GM23338 (cell line): ENCODE results near the gene MICAL3. TPM values are rescaled to one million over a fixed set of nuclear protein-coding genes. Genes with fewer than 3 reads are reported as not detected.

ENCODE experiments used
- ATAC-seq: fragments of 200-7000 bp; cut with Tn5 transposase; 3 replicates; pipeline ENCODE4 v1.9.1; 2020
- DNase-seq: peaks from one replicate; pipeline ENCODE4 v3.0.0-alpha.2; 2015; ENCODE audit warnings: low spot score
- H2AFZ ChIP-seq: fragments of 200-600 bp; sonication (generic); 2 replicates; pipeline ENCODE4 v1.8.0; 2016; ENCODE audit warnings: antibody characterized with exemption, mild to moderate bottlenecking, moderate library complexity
- H3F3A ChIP-seq: fragments of 200-600 bp; sonication (generic); replicated peaks from 2 replicates; pipeline ENCODE4 v1.8.0; 2017; ENCODE audit warnings: antibody characterized with exemption, mixed run types, low read depth
- H3K27ac ChIP-seq: fragments of 200-600 bp; sonication (generic); 2 replicates; pipeline ENCODE4 v1.6.1; 2016; ENCODE audit warnings: low read depth
- H3K27me3 ChIP-seq: fragments of 200-600 bp; sonication (generic); 2 replicates; pipeline ENCODE4 v1.8.0; 2016; ENCODE audit warnings: mild to moderate bottlenecking, mixed run types, moderate library complexity; ENCODE audit not compliant: insufficient read depth
- H3K36me3 ChIP-seq: fragments of 200-600 bp; sonication (generic); 2 replicates; pipeline ENCODE4 v1.8.0; 2016; ENCODE audit warnings: mild to moderate bottlenecking; ENCODE audit not compliant: insufficient read depth
- H3K4me1 ChIP-seq: fragments of 200-600 bp; sonication (generic); 2 replicates; pipeline ENCODE4 v1.8.0; 2016; ENCODE audit warnings: mild to moderate bottlenecking, moderate library complexity; ENCODE audit not compliant: insufficient read depth
- H3K4me2 ChIP-seq: fragments of 200-600 bp; sonication (generic); 2 replicates; pipeline ENCODE4 v1.7.1; 2017; ENCODE audit warnings: mixed run types
- H3K4me3 ChIP-seq: fragments of 200-600 bp; sonication (generic); 2 replicates; pipeline ENCODE4 v1.6.1; 2016; ENCODE audit warnings: mixed run types
- H3K79me2 ChIP-seq: fragments of 200-600 bp; sonication (generic); replicated peaks from 2 replicates; pipeline ENCODE4 v1.8.0; 2017; ENCODE audit warnings: mild to moderate bottlenecking; ENCODE audit not compliant: insufficient read depth
- H3K9me2 ChIP-seq: fragments of 200-600 bp; sonication (generic); 2 replicates; pipeline ENCODE4 v1.8.0; 2017; ENCODE audit not compliant: insufficient read depth
- H4K20me1 ChIP-seq: fragments of 200-600 bp; sonication (generic); replicated peaks from 2 replicates; pipeline ENCODE4 v1.8.0; 2017; ENCODE audit warnings: mild to moderate bottlenecking; ENCODE audit not compliant: insufficient read depth
- H3K27ac Mint-ChIP-seq: 2 replicates; pipeline ENCODE4 v1.8.0; 2020; ENCODE audit warnings: inconsistent platforms, mild to moderate bottlenecking, moderate library complexity, mixed read lengths
- H3K27me3 Mint-ChIP-seq: 3 replicates; pipeline ENCODE4 v1.8.0; 2022; ENCODE audit warnings: low read depth, mild to moderate bottlenecking, moderate library complexity, mixed read lengths, inconsistent platforms; ENCODE audit not compliant: insufficient read depth, poor library complexity
- H3K36me3 Mint-ChIP-seq: 3 replicates; pipeline ENCODE4 v1.8.0; 2021; ENCODE audit warnings: low read depth, mild to moderate bottlenecking, inconsistent platforms, moderate library complexity, mixed read lengths
- H3K4me1 Mint-ChIP-seq: 3 replicates; pipeline ENCODE4 v1.8.0; 2020; ENCODE audit warnings: mild to moderate bottlenecking, inconsistent platforms, mixed read lengths
- H3K4me3 Mint-ChIP-seq: 3 replicates; pipeline ENCODE4 v1.8.0; 2021; ENCODE audit warnings: moderate library complexity, mild to moderate bottlenecking, inconsistent platforms, mixed read lengths
- H3K9me3 Mint-ChIP-seq: 3 replicates; pipeline ENCODE4 v1.8.0; 2020; ENCODE audit warnings: moderate library complexity, mild to moderate bottlenecking, inconsistent platforms, mixed read lengths
- CREB1 ChIP-seq: fragments of 250-450 bp; sonication (Bioruptor Pico); IDR thresholded peaks from 2 replicates; pipeline ENCODE4 v1.5.0; 2020; ENCODE audit warnings: low read depth, mild to moderate bottlenecking, moderate library complexity
- EZH2 ChIP-seq: fragments of 200-600 bp; sonication (generic); IDR thresholded peaks from one replicate; pipeline ENCODE4 v1.8.0; 2017; ENCODE audit warnings: antibody characterized with exemption, mild to moderate bottlenecking, low read depth; ENCODE audit not compliant: unreplicated experiment
- EZH2phosphoT487 ChIP-seq: fragments of 200-600 bp; sonication (generic); IDR thresholded peaks from one replicate; pipeline ENCODE4 v1.8.1; 2018; ENCODE audit warnings: antibody characterized with exemption; ENCODE audit not compliant: unreplicated experiment
- JUNB ChIP-seq: IDR thresholded peaks from one replicate; pipeline ENCODE4 v1.6.1; 2016; ENCODE audit warnings: antibody characterized with exemption; ENCODE audit not compliant: unreplicated experiment
- NANOG ChIP-seq: IDR thresholded peaks from 2 replicates; pipeline ENCODE4 v1.6.1; 2016; ENCODE audit warnings: antibody characterized with exemption, borderline replicate concordance
- POLR2AphosphoS5 ChIP-seq: IDR thresholded peaks from 2 replicates; pipeline ENCODE4 v1.6.1; 2016; ENCODE audit warnings: antibody characterized with exemption, low read depth
- REST ChIP-seq: IDR thresholded peaks from one replicate; pipeline ENCODE4 v1.6.1; 2018; ENCODE audit warnings: antibody characterized with exemption; ENCODE audit not compliant: unreplicated experiment
- STAT1 ChIP-seq: IDR thresholded peaks from one replicate; pipeline ENCODE4 v1.6.1; 2016; ENCODE audit warnings: antibody characterized with exemption; ENCODE audit not compliant: unreplicated experiment
- ZNF114 ChIP-seq: fragments of 250-450 bp; sonication (Bioruptor Pico); IDR thresholded peaks from 2 replicates; pipeline ENCODE4 v1.5.0; 2020; ENCODE audit warnings: mild to moderate bottlenecking, moderate library complexity
- ZNF331 ChIP-seq: fragments of 250-450 bp; sonication (Bioruptor Pico); IDR thresholded peaks from 2 replicates; pipeline ENCODE4 v1.5.0; 2020; ENCODE audit warnings: low read depth, mild to moderate bottlenecking, moderate library complexity
- polyA plus RNA-seq: library from polyadenylated mRNA; unstranded; fragments of >200 nt; fragmentation: Nextera tagmentation; extraction: Ambion mirVana; gene quantifications from 2 replicates; pipeline ENCODE4 v1.2.1, GENCODE V29; 2016
- total RNA-seq: library from RNA; depleted of rRNA; stranded (reverse); fragments of >200 nt; shearing (Covaris generic); gene quantifications from 2 replicates; pipeline ENCODE4 v1.2.3, GENCODE V29; 2014
- TF ChIP-seq, protein P1 (sequence below), 2 experiments: fragments of 200-600 bp in 1 of 2; sonication (generic) in 1 of 2; conservative IDR thresholded peaks; 2 replicates each; pipeline versions ENCODE4 v1.5.1 to v1.6.1; 2016 to 2017; ENCODE audit warnings: antibody characterized with exemption in 2 of 2, low read depth in 2 of 2, mild to moderate bottlenecking in 2 of 2, moderate library complexity in 1 of 2
- TF ChIP-seq, protein P2 (sequence below): IDR thresholded peaks from 2 replicates; pipeline ENCODE4 v1.6.1; 2016; ENCODE audit warnings: antibody characterized with exemption

The MICAL3 gene
- total and polyA plus RNA-seq, 2 experiments from 2014 or later: 10.1 to 33.9 TPM

- Histone ChIP-seq H3K27ac (no peak overlapping the region), H2AFZ (no peak overlapping the region), H3K27me3 (no peaks in the 10 kb centered on the region), H3K9me2 (no peaks in the 10 kb centered on the region), H3K4me3 (no peak overlapping the region), H3K4me2 (no peak overlapping the region), H3K36me3 (no peaks in the 10 kb centered on the region), H3K79me2 (no peaks in the 10 kb centered on the region), H3K4me1 (no peaks in the 10 kb centered on the region), H3F3A (no peaks in the 10 kb centered on the region), H4K20me1 (no peaks in the 10 kb centered on the region)
- Mint-ChIP-seq H3K36me3 (no peaks in the 10 kb centered on the region), H3K4me1 (peaks cover 3% of the 10 kb centered on the region; the same call in 1 of the 3 replicates), H3K27me3 (peaks cover 9% of the 10 kb centered on the region), H3K9me3 (peaks cover 3% of the 10 kb centered on the region; the same call in 2 of the 3 replicates), H3K4me3 (no peak overlapping the region), H3K27ac (no peak overlapping the region)
- no peak for DNase-seq
- no peak for TF ChIP-seq POLR2AphosphoS5
- TF ChIP-seq, protein P1, sequence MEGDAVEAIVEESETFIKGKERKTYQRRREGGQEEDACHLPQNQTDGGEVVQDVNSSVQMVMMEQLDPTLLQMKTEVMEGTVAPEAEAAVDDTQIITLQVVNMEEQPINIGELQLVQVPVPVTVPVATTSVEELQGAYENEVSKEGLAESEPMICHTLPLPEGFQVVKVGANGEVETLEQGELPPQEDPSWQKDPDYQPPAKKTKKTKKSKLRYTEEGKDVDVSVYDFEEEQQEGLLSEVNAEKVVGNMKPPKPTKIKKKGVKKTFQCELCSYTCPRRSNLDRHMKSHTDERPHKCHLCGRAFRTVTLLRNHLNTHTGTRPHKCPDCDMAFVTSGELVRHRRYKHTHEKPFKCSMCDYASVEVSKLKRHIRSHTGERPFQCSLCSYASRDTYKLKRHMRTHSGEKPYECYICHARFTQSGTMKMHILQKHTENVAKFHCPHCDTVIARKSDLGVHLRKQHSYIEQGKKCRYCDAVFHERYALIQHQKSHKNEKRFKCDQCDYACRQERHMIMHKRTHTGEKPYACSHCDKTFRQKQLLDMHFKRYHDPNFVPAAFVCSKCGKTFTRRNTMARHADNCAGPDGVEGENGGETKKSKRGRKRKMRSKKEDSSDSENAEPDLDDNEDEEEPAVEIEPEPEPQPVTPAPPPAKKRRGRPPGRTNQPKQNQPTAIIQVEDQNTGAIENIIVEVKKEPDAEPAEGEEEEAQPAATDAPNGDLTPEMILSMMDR (conservative IDR thresholded peaks at IDR 0.05; ENCODE audit: low read depth in 2 of 2): no peak
- TF ChIP-seq, protein P2, sequence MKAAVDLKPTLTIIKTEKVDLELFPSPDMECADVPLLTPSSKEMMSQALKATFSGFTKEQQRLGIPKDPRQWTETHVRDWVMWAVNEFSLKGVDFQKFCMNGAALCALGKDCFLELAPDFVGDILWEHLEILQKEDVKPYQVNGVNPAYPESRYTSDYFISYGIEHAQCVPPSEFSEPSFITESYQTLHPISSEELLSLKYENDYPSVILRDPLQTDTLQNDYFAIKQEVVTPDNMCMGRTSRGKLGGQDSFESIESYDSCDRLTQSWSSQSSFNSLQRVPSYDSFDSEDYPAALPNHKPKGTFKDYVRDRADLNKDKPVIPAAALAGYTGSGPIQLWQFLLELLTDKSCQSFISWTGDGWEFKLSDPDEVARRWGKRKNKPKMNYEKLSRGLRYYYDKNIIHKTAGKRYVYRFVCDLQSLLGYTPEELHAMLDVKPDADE: no peak
- no peak for TF ChIP-seq EZH2phosphoT487
- TF ChIP-seq ZNF114 (CRISPR knock-in tag): no peak
- ATAC-seq: no peak
These were observed 35.6 kb upstream of the MICAL3 start for GRCh38 chr22:18059991-18060390.

GRCh38 chr22:18059473-18059872 lies 35.1 kb upstream of the MICAL3 start:
- no peak overlapping the region for H3K27ac ChIP-seq
- ATAC-seq (no peak), DNase-seq (no peak)
- no peaks in the 10 kb centered on the region for H4K20me1 ChIP-seq
- no peaks in the 10 kb centered on the region; the same call in 2 of the 3 replicates for H3K36me3 Mint-ChIP-seq
- H3K9me2 ChIP-seq: no peaks in the 10 kb centered on the region
- no peaks in the 10 kb centered on the region for H3F3A ChIP-seq
- H3K36me3 ChIP-seq: no peaks in the 10 kb centered on the region
- H3K4me1 ChIP-seq: no peaks in the 10 kb centered on the region
- H3K9me3 Mint-ChIP-seq: peaks cover 5% of the 10 kb centered on the region
- H3K4me3 Mint-ChIP-seq: no peak overlapping the region
- H3K27ac Mint-ChIP-seq: no peak overlapping the region
- H3K4me1 Mint-ChIP-seq: no peaks in the 10 kb centered on the region; the same call in 2 of the 3 replicates
- no peak overlapping the region for H3K4me2 ChIP-seq
- H2AFZ ChIP-seq: no peak overlapping the region
- H3K79me2 ChIP-seq: no peaks in the 10 kb centered on the region
- H3K27me3 ChIP-seq: no peaks in the 10 kb centered on the region
- H3K4me3 ChIP-seq: no peak overlapping the region
- H3K27me3 Mint-ChIP-seq: peaks cover 7% of the 10 kb centered on the region
- TF ChIP-seq CREB1 (CRISPR knock-in tag): no peak
- TF ChIP-seq STAT1: no peak
- no peak for TF ChIP-seq REST
- no peak for TF ChIP-seq ZNF114 (CRISPR knock-in tag)
- TF ChIP-seq JUNB: no peak
- TF ChIP-seq, protein P2: no peak
- TF ChIP-seq ZNF331 (CRISPR knock-in tag): no peak
- no peak for TF ChIP-seq EZH2phosphoT487
- TF ChIP-seq, protein P1 (conservative IDR thresholded peaks at IDR 0.05; ENCODE audit: low read depth in 2 of 2): no peak
- no peak for TF ChIP-seq NANOG
- no peak for TF ChIP-seq EZH2
